NCI-H82 treated with DMSO at 0.1 percent for 48 hours (cell line): ENCODE data around the gene GIT1.
A peak's percentile ranks its signal among the peaks of the same experiment; 100 is the strongest.

Experiments
- DNase-seq: peaks from one replicate; lab custom pipeline; 2025; ENCODE audit not compliant: unreplicated experiment; lab: John Stamatoyannopoulos, UW

The GIT1 gene

DNA sequence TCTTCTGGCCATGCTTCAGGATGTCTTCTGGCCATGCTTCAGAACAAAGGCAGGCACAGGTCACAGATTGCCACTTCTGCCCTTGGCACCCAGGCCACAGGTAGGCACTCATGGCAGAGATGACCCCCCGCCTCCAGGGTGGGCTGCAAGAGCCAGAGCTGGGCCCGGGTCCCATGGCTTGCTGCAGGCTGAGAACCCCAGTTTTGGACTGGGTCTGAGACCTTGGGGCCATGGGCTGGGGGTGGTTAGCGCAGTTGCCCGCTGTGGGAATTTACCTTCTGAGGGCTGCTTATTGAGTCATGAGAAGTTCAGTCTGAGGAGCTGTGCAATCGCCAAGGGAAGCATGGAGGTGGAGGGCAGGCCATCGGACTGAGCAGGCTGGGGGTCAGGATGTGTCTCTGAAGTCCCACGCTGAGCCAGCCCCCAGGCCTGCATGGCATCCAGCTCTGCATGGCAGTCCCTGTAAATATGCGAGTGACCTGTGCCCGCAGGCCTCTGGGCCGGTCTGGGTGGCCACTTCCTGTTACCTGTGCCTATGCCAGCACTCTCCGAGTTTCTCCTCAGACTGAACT lies 5.2 kb upstream of the GIT1 start:
- no peak for DNase-seq

DNA sequence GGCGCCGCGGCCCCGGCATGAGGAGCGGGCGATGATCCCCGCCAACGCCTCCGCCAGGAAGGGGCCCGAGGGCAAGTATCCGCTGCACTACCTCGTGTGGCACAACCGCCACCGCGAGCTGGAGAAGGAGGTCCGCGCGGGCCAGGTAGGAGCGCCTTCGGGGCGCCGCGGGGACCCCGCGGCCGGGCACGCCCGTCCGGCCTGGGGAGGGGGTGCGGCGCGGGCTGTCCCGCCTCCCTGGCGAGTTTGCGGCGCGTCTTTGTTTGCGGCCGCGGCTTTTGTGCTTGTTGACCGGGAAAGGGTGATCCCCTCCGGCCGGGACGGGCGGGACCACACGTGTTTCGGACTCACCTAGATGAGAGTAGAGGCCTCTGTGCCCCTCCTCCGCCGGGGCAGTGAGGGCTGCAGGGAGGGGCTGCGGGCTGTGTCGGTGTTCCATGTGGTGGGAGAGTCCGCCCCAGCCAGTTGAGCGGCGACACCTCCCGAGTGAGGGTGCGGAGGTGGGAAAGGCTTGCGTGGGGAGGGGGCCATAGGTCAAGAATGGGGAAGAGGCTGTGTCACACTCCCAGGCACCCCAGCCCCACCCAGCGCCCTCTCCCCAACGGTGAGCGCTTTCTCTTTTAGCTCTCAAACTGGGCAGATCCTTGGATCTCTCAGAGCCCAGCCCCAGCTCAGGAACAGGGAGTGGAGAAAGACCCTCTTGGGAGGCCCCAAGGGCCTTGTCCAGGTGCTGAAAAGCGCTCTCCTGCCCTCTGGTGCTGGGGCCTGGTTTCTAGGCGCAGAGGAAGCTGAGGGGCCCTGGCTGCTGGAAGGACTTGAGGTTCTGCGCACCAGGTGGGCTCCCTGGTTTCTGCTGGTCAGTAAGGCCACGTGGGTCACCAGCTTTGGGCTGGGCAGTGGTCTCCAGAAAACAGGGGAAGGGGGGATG lies 4.4 kb upstream of the GIT1 start:
- peak; percentile 24 for DNase-seq

DNA sequence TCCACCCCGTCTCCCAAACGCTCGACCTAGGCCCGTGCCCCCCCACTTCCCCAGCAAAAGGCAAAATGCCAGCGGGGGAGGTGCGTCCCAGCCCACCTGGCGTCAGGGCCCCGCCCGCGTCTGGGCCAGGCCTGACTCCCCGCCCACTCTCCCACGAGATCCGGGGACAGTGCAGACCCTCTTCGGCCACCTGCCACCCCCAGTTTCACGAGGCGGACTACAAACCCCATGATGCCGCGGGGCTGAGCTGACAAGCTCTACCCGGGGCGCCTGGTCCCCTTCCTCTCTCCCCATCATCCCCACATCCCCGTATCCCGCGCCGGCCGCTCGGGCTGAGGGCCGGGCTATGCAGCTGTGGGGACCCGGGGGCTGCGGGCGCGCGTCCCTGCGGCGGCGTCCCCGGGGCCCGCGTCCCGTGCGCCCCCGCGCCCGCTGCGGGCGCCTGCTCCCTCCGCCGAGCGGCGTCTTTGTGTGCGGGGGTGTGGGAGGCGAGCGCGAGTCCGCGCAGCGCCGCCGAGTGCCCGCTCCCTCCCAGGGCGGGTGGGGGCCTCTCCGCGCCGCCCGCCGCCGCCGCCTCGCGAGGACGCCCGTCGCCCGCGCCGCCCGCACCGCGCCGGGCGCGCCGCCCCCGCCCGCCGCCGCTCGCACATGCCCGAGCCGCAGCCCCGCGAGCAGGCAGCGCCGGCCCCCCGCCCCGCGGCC lies 3.6 kb upstream of the GIT1 start, which contains the start of gene ANKRD13B:
Gene ANKRD13B (plus strand): TSS at position 283 of the 702 bp plus-strand sequence. CDS start 490 bp downstream, outside the sequence.
- DNase-seq: peak; percentile 62

DNA sequence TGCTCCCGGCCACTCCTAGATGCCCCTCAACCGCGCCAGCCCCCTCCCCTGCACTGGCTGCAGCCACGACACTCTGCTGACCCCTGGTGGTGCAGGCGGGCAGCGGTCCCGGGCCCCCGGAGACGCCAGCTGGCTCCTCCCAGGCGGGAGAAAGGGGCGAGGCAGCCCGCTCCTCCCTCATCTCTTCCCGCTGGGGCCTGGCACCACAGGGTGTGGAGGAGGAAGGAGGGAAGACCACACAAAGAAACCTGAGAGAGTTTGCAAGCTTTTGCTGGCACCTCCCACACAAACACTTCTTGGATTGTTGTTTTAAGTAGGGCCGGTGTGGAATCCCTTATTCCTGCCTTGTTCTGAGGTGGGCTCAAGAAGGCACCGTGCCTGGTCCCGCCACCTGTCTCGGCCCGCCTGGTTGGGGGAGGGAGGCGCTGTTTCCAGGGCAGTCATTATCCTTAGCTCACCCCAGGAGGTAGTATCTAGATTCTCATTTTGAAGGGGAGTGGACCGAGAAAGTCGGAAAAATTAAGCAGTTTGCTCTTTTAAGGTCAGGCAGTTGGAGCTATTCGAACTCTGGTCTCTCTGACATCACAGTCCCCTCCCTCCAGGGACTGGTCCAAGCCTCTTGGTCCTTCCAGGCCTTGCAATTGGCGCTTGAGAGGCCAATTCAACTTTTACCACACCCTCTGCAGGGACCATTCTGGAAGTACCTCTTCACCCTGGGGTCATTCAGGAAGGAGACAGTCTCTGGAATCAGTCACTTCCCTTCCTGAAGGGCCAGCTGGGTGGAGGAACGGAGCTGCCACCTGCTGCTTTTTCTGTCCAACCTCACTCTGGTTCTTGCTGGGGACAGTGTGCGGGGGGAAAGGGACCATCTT lies 2.5 kb upstream of the GIT1 start:
- peak; percentile 81 for DNase-seq

DNA sequence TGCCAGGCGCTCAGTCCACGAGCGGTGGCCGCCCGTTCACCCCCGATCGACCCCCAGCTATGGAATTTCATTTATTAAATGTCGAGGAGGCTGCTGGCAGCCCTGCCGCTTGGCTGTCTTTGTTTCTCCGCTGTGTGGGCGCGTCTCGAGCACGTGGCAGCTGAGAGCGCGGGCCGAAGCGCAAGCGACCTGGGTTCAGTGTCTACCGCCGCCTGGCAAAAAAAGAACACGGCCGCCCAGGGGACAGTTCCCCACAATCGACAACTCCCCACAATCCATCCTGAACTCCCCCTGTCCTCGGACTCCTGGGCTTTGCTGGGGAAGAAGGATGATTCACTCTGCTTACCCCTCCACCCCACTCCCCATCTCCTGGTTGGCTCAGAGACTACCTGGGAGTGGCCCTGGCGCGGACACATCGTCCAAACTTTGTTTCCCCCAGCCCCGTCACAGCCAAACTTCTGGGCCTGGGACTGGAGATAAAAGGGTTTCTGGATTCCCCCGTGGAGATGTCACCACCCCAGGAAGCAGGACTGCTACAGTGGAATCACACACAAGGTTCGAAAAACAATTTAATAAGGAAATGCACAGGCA lies 1.8 kb upstream of the GIT1 start:
- peak; percentile 71 for DNase-seq

DNA sequence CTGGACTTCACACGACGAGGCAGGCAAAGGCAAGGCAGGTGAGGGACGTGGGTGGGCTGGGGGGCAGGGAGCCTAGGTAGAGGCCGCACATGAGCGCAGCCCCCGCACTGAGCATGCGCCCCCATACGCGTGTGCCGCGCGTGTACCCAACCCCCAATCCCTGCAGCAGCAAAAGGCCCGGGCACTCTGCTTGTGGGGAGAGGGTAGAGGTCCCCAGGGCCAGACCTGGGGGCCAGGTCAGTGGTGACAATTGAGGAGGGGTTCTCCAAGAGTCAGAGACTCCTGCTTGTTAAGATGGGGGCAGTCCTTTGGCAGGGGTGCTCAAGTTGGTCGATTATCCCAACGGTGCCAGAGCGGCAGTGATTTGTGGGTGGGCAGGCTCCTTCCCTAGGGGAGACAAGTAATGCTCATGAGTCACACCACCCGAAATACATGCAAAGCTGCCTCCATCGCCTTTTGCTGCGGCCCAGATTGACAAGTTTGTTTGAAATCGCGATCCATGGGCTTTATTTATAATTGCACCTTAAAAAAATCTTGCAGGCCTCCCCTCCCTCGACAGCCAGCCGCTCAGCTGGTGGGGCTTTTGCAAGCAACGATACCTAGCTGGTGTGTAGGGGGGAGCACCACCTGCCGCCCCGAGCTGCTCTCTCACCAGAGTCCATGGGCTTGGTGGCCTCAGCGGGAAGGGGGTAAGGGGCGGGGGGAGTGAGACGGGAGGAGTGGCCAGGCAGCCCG lies 1.1 kb upstream of the GIT1 start:
- DNase-seq: peak; percentile 73

DNA sequence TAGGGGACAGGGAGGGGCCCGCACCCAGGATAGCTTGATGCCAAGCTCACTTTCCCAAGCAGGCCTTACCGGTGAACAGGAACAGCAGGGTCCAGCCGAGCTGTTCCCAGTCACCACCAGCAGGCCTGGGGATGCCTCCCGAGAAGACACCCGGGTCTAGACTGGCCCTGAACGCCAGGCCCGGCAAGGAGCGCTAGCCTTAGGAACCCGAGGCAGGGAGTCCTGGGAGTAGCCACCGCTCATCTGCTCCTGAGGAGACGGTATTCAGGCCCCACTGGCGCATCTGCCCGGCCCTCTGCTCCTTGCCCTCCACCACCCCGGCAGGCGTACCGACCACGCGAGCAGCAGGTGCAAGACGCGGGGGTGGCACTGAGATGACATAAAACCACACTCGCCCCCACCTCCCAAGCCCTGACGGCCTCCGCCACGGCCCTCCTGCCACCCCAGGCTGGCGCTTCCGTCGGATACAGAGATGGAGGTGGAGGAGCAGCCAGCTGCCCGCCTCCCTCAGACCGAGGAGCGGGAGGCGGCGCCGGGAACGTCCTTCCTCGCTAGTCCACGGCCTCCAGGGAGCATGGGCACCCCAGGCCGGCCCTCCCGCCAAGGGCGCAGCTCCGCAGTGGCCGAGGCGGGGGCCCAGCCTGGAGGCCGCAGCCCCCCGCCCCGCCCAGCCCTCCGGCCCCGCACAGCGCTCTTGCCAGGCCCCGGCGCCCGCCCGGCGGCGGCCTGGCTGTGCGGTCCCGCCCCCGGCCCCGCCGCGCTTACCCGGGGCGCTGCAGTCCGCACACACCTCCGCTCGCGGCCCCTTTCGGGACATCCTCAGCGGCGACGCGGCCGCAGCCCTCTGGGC lies 661 bp downstream of the GIT1 start:
- no peak for DNase-seq

DNA sequence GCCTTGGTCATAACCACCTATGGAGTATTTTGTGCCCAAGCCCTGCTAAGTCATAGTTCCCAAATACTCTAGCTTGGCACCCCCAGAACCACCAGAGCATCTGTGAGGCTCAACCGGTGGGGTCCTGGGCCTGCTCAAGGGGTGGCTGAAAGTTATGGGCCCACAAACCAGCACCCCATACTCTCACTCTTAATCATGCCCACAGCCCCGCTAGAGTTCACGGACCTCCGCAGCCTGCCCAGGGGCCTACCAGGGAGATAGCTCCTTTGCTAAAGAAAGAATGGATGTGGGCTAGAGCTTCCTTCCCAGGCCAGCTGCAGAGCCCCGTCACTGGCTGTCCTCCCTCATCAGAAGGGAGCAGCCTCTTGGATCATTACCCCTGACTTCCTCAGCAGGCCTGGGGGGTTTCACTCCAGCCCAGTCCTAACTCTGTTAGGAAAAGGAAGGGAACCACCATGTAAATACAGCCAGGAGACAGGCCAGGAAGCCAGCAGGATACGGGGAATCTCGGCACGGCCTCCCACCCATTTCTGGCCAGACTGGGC lies 1.4 kb downstream of the GIT1 start:
- DNase-seq: no peak

DNA sequence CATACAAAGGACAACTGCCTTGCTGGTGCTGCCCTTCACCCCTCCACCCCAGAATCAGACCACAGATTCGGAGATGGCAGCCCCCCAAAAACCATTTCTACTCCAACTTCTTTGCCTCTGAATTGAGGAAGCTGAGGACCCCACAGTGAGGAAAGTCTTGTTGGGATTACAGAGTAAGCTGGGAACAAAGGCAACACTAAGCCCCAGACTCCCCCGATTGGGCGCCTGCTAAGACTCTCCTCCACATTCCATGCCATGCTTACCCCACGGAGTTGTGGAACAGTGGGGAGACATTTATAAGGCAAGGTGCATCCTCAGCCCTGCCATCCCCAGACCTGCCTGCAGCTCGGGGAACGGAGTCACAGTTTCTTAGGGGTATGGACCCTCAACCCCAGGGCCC lies 1.9 kb downstream of the GIT1 start:
- no peak for DNase-seq

DNA sequence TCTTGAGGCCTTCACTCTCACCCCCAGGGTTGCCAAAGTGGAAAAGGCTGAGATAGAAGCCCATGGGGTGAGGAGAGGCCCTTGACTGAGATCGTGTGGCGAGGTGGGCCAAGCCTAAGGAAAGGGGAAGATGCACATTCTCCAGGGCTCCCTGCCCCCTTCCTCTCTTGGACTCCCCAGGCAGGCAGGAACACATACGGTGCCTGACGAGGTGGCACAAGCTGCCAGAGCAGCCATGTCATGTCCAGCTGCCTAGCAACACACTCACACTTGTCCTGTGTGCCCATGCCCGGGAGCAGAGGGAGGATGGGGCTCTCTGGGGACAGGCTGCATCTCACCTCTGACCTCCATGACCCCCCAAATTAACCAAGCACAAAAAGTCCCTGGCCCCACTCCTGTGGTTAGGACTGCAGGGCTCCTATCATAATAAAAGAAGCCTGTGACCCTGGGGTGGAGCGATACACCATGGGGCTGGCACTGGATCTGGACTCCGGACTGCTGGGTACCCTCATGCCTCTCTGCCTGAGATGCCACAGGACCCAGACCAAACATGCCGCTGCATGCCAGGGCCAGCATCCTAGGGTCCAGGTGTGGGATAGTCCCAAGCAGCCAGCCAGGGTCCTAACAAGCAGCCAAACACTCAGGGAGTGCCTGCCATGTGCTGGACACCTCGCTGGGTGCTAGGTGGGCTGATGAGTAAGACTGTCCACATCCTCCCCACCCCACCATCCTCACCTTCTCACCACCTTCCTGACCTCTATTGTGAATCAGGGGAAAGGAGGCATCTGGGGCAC lies 2.6 kb downstream of the GIT1 start:
- DNase-seq: no peak

DNA sequence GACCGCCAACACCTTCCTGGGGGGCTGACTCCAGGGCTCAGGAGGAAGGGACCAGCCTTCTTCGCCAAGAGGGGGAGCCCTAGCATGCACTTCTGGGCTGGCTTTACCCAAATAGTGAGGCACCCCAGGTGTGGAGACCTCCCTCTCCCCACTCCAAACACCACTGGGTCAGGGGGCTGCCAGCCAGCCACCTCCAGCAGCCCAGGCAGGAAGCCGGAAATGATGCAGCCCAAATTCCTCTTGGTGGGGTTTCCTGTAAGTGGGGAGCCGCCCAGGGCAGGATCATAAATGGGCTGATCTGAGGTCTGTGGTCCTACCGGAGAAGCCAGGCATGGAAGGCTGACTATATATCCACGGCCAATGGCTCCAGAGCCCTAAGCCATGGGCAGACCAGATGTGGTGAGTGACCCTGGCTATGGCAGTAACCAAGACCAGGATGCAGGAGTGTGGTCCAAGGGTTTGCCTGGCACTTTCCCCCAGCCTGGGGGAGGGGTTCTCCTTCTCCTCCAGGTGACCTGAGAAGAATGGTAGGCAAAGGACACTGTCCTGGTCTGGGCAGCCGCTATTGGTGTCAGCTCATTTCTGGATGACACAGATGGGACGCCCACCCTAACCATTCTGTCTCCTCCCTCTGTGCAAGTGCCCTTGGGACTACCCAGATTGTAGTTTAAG lies 4.2 kb downstream of the GIT1 start:
- DNase-seq: no peak

DNA sequence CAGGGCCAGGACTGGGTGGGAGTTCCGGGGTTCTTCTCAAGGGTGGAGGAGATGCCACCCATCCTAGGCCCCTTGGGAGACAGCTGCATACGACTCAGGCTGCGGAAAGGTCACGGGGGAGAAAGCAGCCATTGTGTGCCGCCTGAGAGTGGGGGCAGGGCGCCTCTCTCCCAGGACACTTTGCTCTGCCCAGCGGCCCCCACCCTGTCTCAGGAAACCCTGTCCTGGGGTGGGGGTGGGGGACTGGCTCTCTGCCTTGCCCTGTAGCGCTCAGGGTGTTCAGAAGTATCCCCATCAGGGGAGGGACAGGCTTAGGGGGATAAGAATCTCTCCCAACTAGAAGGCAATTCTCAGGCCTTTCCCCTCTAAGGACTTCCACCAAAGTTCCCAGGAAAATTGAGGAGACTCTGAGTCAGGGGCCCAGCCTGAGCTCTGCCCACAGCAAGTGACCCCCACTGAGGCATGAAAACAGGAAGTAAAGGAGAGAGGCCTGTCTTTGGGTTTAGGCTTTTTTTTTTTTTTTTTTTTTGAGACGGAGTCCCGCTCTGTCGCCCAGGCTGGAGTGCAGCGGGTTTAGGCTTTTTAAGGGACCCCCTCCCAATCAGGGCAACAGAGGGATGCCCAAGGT lies 4.9 kb downstream of the GIT1 start:
- no peak for DNase-seq

DNA sequence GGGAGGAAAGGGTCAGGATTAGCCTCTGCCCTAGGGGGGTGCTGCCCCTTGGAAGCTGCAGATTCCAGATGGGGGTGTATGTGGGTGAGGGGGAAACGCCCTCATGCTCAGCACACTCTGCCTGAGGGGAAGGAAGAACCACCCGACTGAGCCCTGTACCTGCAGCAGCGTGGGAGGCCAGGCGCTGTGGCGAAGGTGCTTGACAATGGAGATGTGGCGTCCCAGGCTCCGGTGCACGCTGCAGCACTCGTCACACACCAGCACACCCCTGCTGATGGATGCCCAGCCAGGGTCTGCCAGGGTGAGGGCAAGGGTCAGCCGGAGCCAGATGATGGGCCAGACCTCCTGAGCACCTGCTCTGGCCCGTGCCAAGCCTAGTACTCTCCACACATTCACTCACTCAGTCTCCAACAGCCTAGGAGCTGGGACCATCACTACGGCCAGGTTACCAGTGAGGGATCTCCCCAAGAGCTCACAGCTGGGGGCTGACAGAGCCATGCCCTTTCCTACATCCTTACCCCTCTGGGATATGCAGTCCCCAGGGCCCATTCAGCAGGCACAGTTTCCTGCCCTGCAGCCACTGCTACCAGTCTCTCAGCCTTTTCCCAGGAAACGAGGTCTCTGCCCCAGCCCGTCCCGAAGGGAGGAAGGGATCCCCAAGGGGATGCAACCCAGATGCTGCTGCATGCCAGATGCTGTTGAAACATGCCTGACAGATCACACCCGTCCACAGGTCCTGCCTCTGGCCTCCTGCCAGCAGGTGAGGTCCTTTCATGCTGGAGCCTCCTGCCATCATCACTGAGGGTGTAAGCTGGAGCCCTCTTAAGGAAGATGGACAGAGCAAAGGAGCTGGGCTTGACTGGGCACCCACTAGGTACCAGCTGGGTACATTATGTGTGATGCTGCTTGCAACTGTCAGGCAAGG lies 5.9 kb downstream of the GIT1 start:
- no peak for DNase-seq

DNA sequence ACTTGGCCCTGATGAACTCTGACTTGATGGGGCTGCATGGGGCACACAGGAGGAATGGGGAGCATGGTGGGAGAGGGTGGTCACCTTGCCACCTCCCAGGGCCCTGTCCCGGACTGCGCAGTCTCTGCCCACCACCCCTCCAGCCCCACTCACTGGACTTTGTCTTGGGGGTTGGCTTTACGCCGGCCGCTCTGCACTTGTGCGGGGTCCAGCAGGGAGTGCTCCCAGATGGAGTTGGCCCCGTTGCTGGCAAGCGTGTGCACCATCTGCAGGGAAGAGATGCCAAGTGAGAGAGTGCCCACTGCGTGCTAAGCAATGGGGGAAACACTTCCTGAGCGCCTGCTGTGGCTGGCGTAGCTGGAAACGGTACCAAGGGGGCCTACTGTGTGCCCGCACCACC lies 6.7 kb downstream of the GIT1 start:
- DNase-seq: no peak

DNA sequence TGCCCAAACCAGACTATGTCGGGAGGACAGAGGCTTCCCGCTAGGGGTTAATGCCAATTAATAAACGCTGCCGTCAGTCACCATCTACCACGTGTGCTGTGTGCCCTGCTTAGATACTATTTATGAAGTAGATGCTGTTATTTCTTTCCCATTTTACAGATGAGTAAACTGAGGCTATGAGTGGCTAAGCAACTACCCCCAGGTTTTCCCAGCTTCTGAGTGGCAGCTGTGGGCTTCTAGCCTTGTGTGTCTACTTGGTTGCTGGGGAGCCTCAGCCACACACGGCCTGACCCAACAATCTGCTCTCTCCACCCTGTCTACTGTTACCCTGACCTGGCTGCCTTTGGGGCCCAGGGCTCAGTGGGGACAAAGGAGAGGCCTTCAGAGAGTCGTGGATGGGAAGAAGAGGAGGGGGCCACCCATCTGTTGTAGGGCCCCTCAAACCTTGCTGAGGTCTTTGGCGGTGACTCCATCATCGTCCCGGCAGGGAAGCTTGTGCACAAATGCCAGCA lies 7.1 kb downstream of the GIT1 start:
- DNase-seq: no peak
